ENCODE results near the gene LIMS1. TPM values are rescaled to one million over a fixed set of nuclear protein-coding genes. Genes with fewer than 3 reads are reported as not detected.

The LIMS1 gene
- total RNA-seq, 6 donors from 2014 or later: 51.3 to 148 (median 87.7) TPM

- no peaks in the 10 kb centered on the region for H3K36me3 ChIP-seq
- peak overlapping the region in 1 of 4 donors; percentile 22 for H3K27ac ChIP-seq
- H3K4me3 ChIP-seq: no peak overlapping the region
- ATAC-seq (ENCODE audit: low FRiP score in 2 of 2) (peak in 1 of 2 donors; percentile 23), DNase-seq (no peak)
- WGBS, 2 donors: 74 to 84% methylated on average over 4 of the region's 4 CpGs
- peaks cover 31 to 61% (median 50%) of the 10 kb centered on the region in 4 donors for H3K4me1 ChIP-seq
- H3K27me3 ChIP-seq: no peaks in the 10 kb centered on the region
- TF ChIP-seq CTCF (IDR thresholded peaks at IDR 0.05): no peak
- peak; percentile 8 to 10 for TF ChIP-seq POLR2AphosphoS5 (IDR thresholded peaks at IDR 0.05)
- peak in 1 of 4 donors; percentile 18 for TF ChIP-seq EP300 (IDR thresholded peaks at IDR 0.05)
- TF ChIP-seq POLR2A (IDR thresholded peaks at IDR 0.05): peak in 1 of 4 donors; percentile 33
- H3K9me3 ChIP-seq: no peaks in the 10 kb centered on the region
Observed at GRCh38 chr2:108585436-108585835, 51.2 kb downstream of the LIMS1 start.

- no peak for ATAC-seq (ENCODE audit: low FRiP score in 2 of 2)
- TF ChIP-seq POLR2A (IDR thresholded peaks at IDR 0.05) (no peak), CTCF (IDR thresholded peaks at IDR 0.05) (no peak), EP300 (IDR thresholded peaks at IDR 0.05) (no peak), POLR2AphosphoS5 (IDR thresholded peaks at IDR 0.05) (no peak)
- 85% methylated on average over 7 of the region's 7 CpGs for WGBS, 2 donors
- H3K27me3 ChIP-seq: no peaks in the 10 kb centered on the region
- H3K4me3 ChIP-seq: no peak overlapping the region
- DNase-seq: no peak
- H3K36me3 ChIP-seq: no peaks in the 10 kb centered on the region
- H3K27ac ChIP-seq: peak overlapping the region; percentile 10 to 76 (median 29)
- no peaks in the 10 kb centered on the region for H3K9me3 ChIP-seq
- H3K4me1 ChIP-seq: peaks cover 31 to 59% (median 53%) of the 10 kb centered on the region in 4 donors
Observed at GRCh38 chr2:108586116-108586515, 51.8 kb downstream of the LIMS1 start.

- ATAC-seq (ENCODE audit: low FRiP score in 2 of 2) (no peak), DNase-seq (no peak)
- TF ChIP-seq POLR2AphosphoS5 (IDR thresholded peaks at IDR 0.05) (no peak), POLR2A (IDR thresholded peaks at IDR 0.05) (no peak), CTCF (IDR thresholded peaks at IDR 0.05) (no peak), EP300 (IDR thresholded peaks at IDR 0.05) (no peak)
- no peaks in the 10 kb centered on the region for H3K27me3 ChIP-seq
- H3K36me3 ChIP-seq: no peaks in the 10 kb centered on the region
- H3K4me1 ChIP-seq: peaks cover 31 to 61% (median 55%) of the 10 kb centered on the region in 4 donors
- 51 to 56% methylated on average over 5 of the region's 5 CpGs for WGBS, 2 donors
- H3K27ac ChIP-seq: peak overlapping the region; percentile 10 to 76 (median 70)
- H3K4me3 ChIP-seq: no peak overlapping the region
- H3K9me3 ChIP-seq: no peaks in the 10 kb centered on the region
Observed at GRCh38 chr2:108586631-108587030, 52.4 kb downstream of the LIMS1 start.

- ATAC-seq (ENCODE audit: low FRiP score in 2 of 2): peak; percentile 31 to 47
- peak overlapping the region; percentile 65 to 81 (median 75) for H3K27ac ChIP-seq
- peak; percentile 32 to 34 for DNase-seq
- H3K4me3 ChIP-seq: no peak overlapping the region
- H3K36me3 ChIP-seq: no peaks in the 10 kb centered on the region
- WGBS, 2 donors: 60 to 65% methylated on average over 6 of the region's 6 CpGs
- no peak for TF ChIP-seq CTCF (IDR thresholded peaks at IDR 0.05)
- TF ChIP-seq POLR2AphosphoS5 (IDR thresholded peaks at IDR 0.05): no peak
- TF ChIP-seq EP300 (IDR thresholded peaks at IDR 0.05): no peak
- no peak for TF ChIP-seq POLR2A (IDR thresholded peaks at IDR 0.05)
- H3K4me1 ChIP-seq: peaks cover 31 to 62% (median 58%) of the 10 kb centered on the region in 4 donors
- no peaks in the 10 kb centered on the region for H3K9me3 ChIP-seq
- no peaks in the 10 kb centered on the region for H3K27me3 ChIP-seq
Observed at GRCh38 chr2:108587621-108588020, 53.4 kb downstream of the LIMS1 start.

- WGBS, 2 donors: 29 to 47% methylated on average over 3 of the region's 3 CpGs
- Histone ChIP-seq H3K27ac (peak overlapping the region; percentile 65 to 81 (median 75)), H3K9me3 (no peaks in the 10 kb centered on the region), H3K27me3 (no peaks in the 10 kb centered on the region), H3K4me3 (peak overlapping the region in 2 of 4 donors; percentile 13 to 31), H3K4me1 (peaks cover 31 to 67% (median 58%) of the 10 kb centered on the region in 4 donors), H3K36me3 (no peaks in the 10 kb centered on the region)
- peak in 1 of 2 donors; percentile 45 for DNase-seq
- TF ChIP-seq CTCF (IDR thresholded peaks at IDR 0.05): no peak
- TF ChIP-seq POLR2AphosphoS5 (IDR thresholded peaks at IDR 0.05): peak in 1 of 2 donors; percentile 31
- TF ChIP-seq POLR2A (IDR thresholded peaks at IDR 0.05): peak in 2 of 4 donors; percentile 14 to 76
- TF ChIP-seq EP300 (IDR thresholded peaks at IDR 0.05): peak in 1 of 4 donors; percentile 15
- peak in 1 of 2 donors; percentile 67 for ATAC-seq (ENCODE audit: low FRiP score in 2 of 2)
Observed at GRCh38 chr2:108588070-108588668, 53.9 kb downstream of the LIMS1 start.
